ENCODE measurements around the gene TXNDC15.

DNA sequence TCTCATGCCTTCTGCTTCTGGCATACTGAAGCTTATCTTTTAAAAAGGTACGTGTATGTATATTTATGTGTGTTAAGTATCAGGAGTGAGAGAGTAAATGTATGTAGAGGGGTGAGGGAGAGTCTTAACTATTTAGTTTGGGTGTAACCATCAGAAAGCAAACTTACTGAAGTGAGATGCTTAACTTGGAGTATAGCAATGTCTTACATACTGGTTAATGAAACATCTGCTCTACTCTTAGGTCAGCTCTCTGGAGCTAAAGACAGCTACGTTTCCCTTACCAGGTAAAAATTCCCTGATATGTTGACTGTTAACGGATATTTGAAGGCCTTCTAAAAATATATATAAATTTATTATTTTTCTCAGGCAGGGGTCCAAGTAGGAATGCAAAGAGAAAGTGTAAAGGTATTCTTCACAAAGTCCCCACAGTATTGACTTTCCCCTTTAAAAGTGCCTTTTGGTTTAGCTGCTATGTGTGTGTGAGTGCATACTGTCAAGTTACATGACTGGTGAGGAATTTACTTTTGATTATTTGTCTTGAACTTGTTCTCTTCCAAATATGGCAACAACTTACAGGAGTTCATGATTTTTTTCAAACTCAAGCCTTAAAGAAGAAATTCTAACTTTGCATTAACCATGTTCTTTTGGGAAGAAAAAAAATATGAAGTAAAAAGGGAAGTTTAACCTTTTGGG lies 40.7 kb upstream of the TXNDC15 start:
- TF ChIP-seq POLR2A (IDR thresholded peaks at IDR 0.05) (no peak), POLR2AphosphoS5 (IDR thresholded peaks at IDR 0.05) (no peak)
- TF ChIP-seq, protein P1, sequence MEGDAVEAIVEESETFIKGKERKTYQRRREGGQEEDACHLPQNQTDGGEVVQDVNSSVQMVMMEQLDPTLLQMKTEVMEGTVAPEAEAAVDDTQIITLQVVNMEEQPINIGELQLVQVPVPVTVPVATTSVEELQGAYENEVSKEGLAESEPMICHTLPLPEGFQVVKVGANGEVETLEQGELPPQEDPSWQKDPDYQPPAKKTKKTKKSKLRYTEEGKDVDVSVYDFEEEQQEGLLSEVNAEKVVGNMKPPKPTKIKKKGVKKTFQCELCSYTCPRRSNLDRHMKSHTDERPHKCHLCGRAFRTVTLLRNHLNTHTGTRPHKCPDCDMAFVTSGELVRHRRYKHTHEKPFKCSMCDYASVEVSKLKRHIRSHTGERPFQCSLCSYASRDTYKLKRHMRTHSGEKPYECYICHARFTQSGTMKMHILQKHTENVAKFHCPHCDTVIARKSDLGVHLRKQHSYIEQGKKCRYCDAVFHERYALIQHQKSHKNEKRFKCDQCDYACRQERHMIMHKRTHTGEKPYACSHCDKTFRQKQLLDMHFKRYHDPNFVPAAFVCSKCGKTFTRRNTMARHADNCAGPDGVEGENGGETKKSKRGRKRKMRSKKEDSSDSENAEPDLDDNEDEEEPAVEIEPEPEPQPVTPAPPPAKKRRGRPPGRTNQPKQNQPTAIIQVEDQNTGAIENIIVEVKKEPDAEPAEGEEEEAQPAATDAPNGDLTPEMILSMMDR (IDR thresholded peaks at IDR 0.05), result no peak
